ENCODE data around the gene ABCE1. TPM values are rescaled to one million over a fixed set of nuclear protein-coding genes. Genes with fewer than 3 reads are reported as not detected.
A peak's percentile ranks its signal among the peaks of the same experiment; 100 is the strongest.

ABCE1 gene
- total and polyA plus RNA-seq, 10 of the 15 experiments (the other 5 are each of a cell fraction or from before 2014, with no cell fraction given): 75.9 to 172 (median 134) TPM

- TF ChIP-seq ZNF592 (IDR thresholded peaks at IDR 0.05): 0 out of 2 replicates have a peak, but pooled peaks have one; percentile 51
- peak; percentile 59; the same call in 1 of the 2 replicates for TF ChIP-seq SMC3 (IDR thresholded peaks at IDR 0.05; ENCODE audit: borderline replicate concordance, low read length)
- no peak for TF ChIP-seq E2F8 (IDR thresholded peaks at IDR 0.05; ENCODE audit: low read depth, partially characterized antibody)
- TF ChIP-seq SP1 (IDR thresholded peaks at IDR 0.05; ENCODE audit: low read depth, low read length): no peak
- TF ChIP-seq SMAD5 (IDR thresholded peaks at IDR 0.05; ENCODE audit: low read depth): no peak
- no peak for TF ChIP-seq CHD4 (IDR thresholded peaks at IDR 0.05)
- TF ChIP-seq CTCF (IDR thresholded peaks at IDR 0.05 in 2 of 3, conservative IDR thresholded peaks at IDR 0.05 in 1 of 3; ENCODE audit: control insufficient read depth in 2 of 3, extremely low read depth in 1 of 3, insufficient read depth in 1 of 3, low read depth in 3 of 3, low read length in 3 of 3): peak; percentile 59 to 77 (median 70)
- TF ChIP-seq CREM (IDR thresholded peaks at IDR 0.05; ENCODE audit: low read depth): no peak
- TF ChIP-seq RUNX3 (IDR thresholded peaks at IDR 0.05; ENCODE audit: low read length): peak; percentile 45; the same call in 1 of the 2 replicates
- no peak for TF ChIP-seq IRF3 (IDR thresholded peaks at IDR 0.05)
- no peak for TF ChIP-seq TCF12 (IDR thresholded peaks at IDR 0.05; ENCODE audit: low read depth, low read length)
- TF ChIP-seq YY1 (IDR thresholded peaks at IDR 0.05; ENCODE audit: low read depth, low read length): peak; percentile 82
- TF ChIP-seq ZNF622 (IDR thresholded peaks at IDR 0.05): no peak
Observed at GRCh38 chr4:145154573-145154972, 56.5 kb downstream of the ABCE1 start (continued).

Measured in GM12878 (cell line).